PC-3 (cell line): ENCODE data around the gene TIPRL. TPM values are rescaled to one million over a fixed set of nuclear protein-coding genes. Genes with fewer than 3 reads are reported as not detected.

Source experiments
- ATAC-seq: fragments of 200-7000 bp; cut with Tn5 transposase; 2 replicates; pipeline ENCODE4 v1.9.1; 2020; ENCODE audit warnings: mild to moderate bottlenecking, moderate library complexity
- BruUV-seq: library from RNA; stranded (reverse); fragments of 400-500 nt; replicated peaks from 2 replicates; lab custom pipeline; 2021; lab: Mats Ljungman, UMichigan
- CTCF ChIA-PET: fragments of 300-600 bp; sonication (Branson Sonifier 250); formaldehyde crosslinking; loops from one replicate; lab custom pipeline; 2022; ENCODE audit warnings: antibody characterized with exemption; lab: Charles Lee
- POLR2A ChIA-PET: fragments of 300-600 bp; sonication (Branson Sonifier 250); formaldehyde crosslinking; loops from one replicate; lab custom pipeline; 2022; ENCODE audit warnings: antibody characterized with exemption; ENCODE audit not compliant: unreplicated experiment; lab: Charles Lee
- DNase-seq: peaks from one replicate; pipeline ENCODE4 v3.0.0-alpha.2; 2015
- H2AFZ ChIP-seq: fragments of 300-600 bp; sonication (generic); 2 replicates; pipeline ENCODE4 v1.6.0; 2016; ENCODE audit warnings: antibody characterized with exemption, low read length
- H3F3A ChIP-seq: fragments of 300-600 bp; sonication (generic); one replicate; pipeline ENCODE4 v1.6.0; 2017; ENCODE audit warnings: antibody characterized with exemption, low read length, control low read depth, mild to moderate bottlenecking; ENCODE audit not compliant: unreplicated experiment
- H3K27ac ChIP-seq: fragments of 300-600 bp; sonication (generic); 2 replicates; pipeline ENCODE4 v1.5.1; 2016; ENCODE audit warnings: mild to moderate bottlenecking, low read length
- H3K27me3 ChIP-seq: fragments of 300-600 bp; sonication (generic); 2 replicates; pipeline ENCODE4 v1.6.1; 2016; ENCODE audit warnings: low read length, mixed read lengths
- H3K36me3 ChIP-seq: fragments of 300-600 bp; sonication (generic); 2 replicates; pipeline ENCODE4 v1.6.1; 2016; ENCODE audit warnings: low read depth, mixed run types, low read length, mixed read lengths
- H3K4me1 ChIP-seq: fragments of 300-600 bp; sonication (generic); 2 replicates; pipeline ENCODE4 v1.5.1; 2016; ENCODE audit warnings: low read length; ENCODE audit not compliant: insufficient read depth
- H3K4me2 ChIP-seq: fragments of 300-600 bp; sonication (generic); 2 replicates; pipeline ENCODE4 v1.6.0; 2016; ENCODE audit warnings: low read length
- H3K4me3 ChIP-seq: fragments of 300-600 bp; sonication (generic); 2 replicates; pipeline ENCODE4 v1.5.1; 2016; ENCODE audit warnings: mild to moderate bottlenecking, low read length, mixed read lengths
- H3K79me2 ChIP-seq: fragments of 300-600 bp; sonication (generic); 2 replicates; pipeline ENCODE4 v1.6.1; 2017; ENCODE audit warnings: low read length, mixed read lengths
- H3K9ac ChIP-seq: fragments of 300-600 bp; sonication (generic); 2 replicates; pipeline ENCODE4 v1.6.0; 2016; ENCODE audit warnings: mild to moderate bottlenecking, low read length
- H3K9me2 ChIP-seq: fragments of 300-600 bp; sonication (generic); replicated peaks from 2 replicates; pipeline ENCODE4 v1.6.1; 2016; ENCODE audit warnings: mixed run types, low read length, mixed read lengths
- H3K9me3 ChIP-seq: fragments of 300-600 bp; sonication (generic); 2 replicates; pipeline ENCODE4 v1.6.1; 2016; ENCODE audit warnings: low read length, mixed read lengths
- H4K20me1 ChIP-seq: fragments of 300-600 bp; sonication (generic); 2 replicates; pipeline ENCODE4 v1.6.1; 2016; ENCODE audit warnings: low read length, mixed read lengths
- CTCF ChIP-seq: fragments of 300-600 bp; sonication (generic); conservative IDR thresholded peaks from 2 replicates; pipeline ENCODE4 v1.5.1; 2017; ENCODE audit warnings: antibody characterized with exemption, low read depth, mild to moderate bottlenecking, low read length
- EZH2 ChIP-seq: fragments of 300-600 bp; sonication (generic); IDR thresholded peaks from one replicate; pipeline ENCODE4 v1.6.1; 2017; ENCODE audit warnings: antibody characterized with exemption, mild to moderate bottlenecking, low read length; ENCODE audit not compliant: unreplicated experiment
- EZH2phosphoT487 ChIP-seq: fragments of 300-600 bp; sonication (generic); IDR thresholded peaks from 2 replicates; pipeline ENCODE4 v1.6.1; 2018; ENCODE audit warnings: mild to moderate bottlenecking, antibody characterized with exemption, low read length, borderline replicate concordance
- intact Hi-C: fragments of 100-400 bp; cut with micrococcal nuclease; formaldehyde crosslinking; loops from 2 replicates; pipeline ENCODE4 v1.9.0; 2023
- total RNA-seq: library from RNA; depleted of rRNA; stranded (reverse); fragments of >200 nt; gene quantifications from 2 replicates; pipeline ENCODE4 v1.2.3, GENCODE V29; 2014

TIPRL gene
- total RNA-seq, 1 experiment from 2014 or later, result 50.1 TPM

DNA sequence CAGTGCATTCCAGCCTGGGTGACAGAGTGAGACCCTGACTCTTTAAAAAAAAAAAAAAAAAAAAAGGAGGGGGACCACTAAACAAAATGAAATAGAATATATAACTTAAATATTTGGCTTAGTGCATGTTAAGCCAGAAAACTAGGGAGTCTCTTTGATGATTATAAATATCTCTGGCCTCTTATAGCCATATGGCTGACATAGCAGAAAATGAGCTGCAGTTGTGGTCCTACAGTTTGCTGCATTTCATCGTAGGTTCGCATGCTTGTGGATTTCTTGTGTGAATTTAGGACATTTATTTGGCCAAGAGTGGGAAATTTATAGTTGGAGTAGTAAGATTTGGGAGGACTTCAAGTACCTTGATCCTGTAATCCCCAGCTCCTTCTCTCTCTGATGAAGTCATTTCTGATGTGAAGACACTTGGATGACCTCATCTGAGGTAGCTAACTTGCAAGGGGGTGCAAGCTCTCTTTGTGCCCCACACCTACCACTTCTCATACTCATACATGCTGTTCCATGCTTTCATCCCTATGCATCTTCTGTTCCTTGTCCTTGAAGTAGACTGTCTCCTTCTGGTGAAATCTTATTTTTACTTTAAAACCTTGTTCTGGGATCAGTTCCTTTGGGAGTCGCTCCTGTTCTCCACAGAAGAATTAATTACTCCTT, 6.4 kb upstream of the TIPRL start:
- no TSS peak for BruUV-seq
- POLR2A ChIA-PET, result no interaction called here

GRCh38 chr1:168178227-168178637, 530 bp upstream of the TIPRL start:
- H3K79me2 ChIP-seq, result peaks cover 41% of the 10 kb centered on the region
- peak overlapping the region; percentile 92 for H3K4me2 ChIP-seq
- H3K27ac ChIP-seq, result peak overlapping the region; percentile 84
- H3K9me3 ChIP-seq, result no peaks in the 10 kb centered on the region
- H3F3A ChIP-seq, result no peaks in the 10 kb centered on the region
- DNase-seq (no peak), ATAC-seq (no peak)
- peak overlapping the region; percentile 92 for H2AFZ ChIP-seq
- H4K20me1 ChIP-seq, result no peaks in the 10 kb centered on the region
- intact Hi-C loops, result loop anchor here (1.0 to 5.0 kb wide), 3 partner anchors 41 to 241 kb away; partner anchors contain the start of genes DCAF6, MPC2 and SFT2D2
- CTCF ChIA-PET, result interaction anchor here (1.1 kb wide), 1 partner anchor 144 kb away, joined by 4 read pairs; no protein-coding TSS in a partner anchor
- TSS peak; percentile 95 for BruUV-seq
- no peaks in the 10 kb centered on the region for H3K9me2 ChIP-seq
- peaks cover 17% of the 10 kb centered on the region for H3K4me1 ChIP-seq
- POLR2A ChIA-PET, result no interaction called here
- no peaks in the 10 kb centered on the region for H3K36me3 ChIP-seq
- no peak for TF ChIP-seq EZH2
- TF ChIP-seq CTCF, result no peak
- no peak for TF ChIP-seq EZH2phosphoT487
- peak overlapping the region; percentile 74 for H3K4me3 ChIP-seq
- H3K9ac ChIP-seq, result peak overlapping the region; percentile 10; the same call in 1 of the 2 replicates
- no peaks in the 10 kb centered on the region for H3K27me3 ChIP-seq

More for the DNA sequence above, 6.4 kb upstream of the TIPRL start:
- H3K4me2 ChIP-seq, result no peak overlapping the region
- H3K36me3 ChIP-seq, result no peaks in the 10 kb centered on the region
- H3K9ac ChIP-seq, result no peak overlapping the region
- no peaks in the 10 kb centered on the region for H3K9me3 ChIP-seq
- CTCF ChIA-PET, result no interaction called here
- ATAC-seq (no peak), DNase-seq (no peak)
- H3K27ac ChIP-seq, result no peak overlapping the region
- H3K79me2 ChIP-seq, result no peaks in the 10 kb centered on the region
- no peaks in the 10 kb centered on the region for H3K27me3 ChIP-seq
- H3K4me1 ChIP-seq, result no peaks in the 10 kb centered on the region
- TF ChIP-seq EZH2phosphoT487 (no peak), CTCF (no peak), EZH2 (no peak)
- no peaks in the 10 kb centered on the region for H3F3A ChIP-seq
- no peak overlapping the region for H3K4me3 ChIP-seq
- H4K20me1 ChIP-seq, result no peaks in the 10 kb centered on the region
- no peak overlapping the region for H2AFZ ChIP-seq
- H3K9me2 ChIP-seq, result no peaks in the 10 kb centered on the region
- intact Hi-C loops, result no loop called here
